K562 (cell line): Measurements from ENCODE around the gene ZNHIT2. TPM values are rescaled to one million over a fixed set of nuclear protein-coding genes. Genes with fewer than 3 reads are reported as not detected.

Source experiments
- ATAC-seq: fragments of 200-7000 bp; cut with Tn5 transposase; 3 replicates; pipeline ENCODE4 v1.9.1; 2020; ENCODE audit warnings: moderate library complexity
- BruUV-seq: library from RNA; stranded (reverse); fragments of 400-500 nt; replicated peaks from 2 replicates; lab custom pipeline; 2021; lab: Mats Ljungman, UMichigan
- CTCF ChIA-PET: fragments of 300-600 bp; formaldehyde crosslinking; extraction: SDS; loops from one replicate; lab custom pipeline; 2021; ENCODE audit warnings: low intra/inter-chr PET ratio; lab: Yijun Ruan, JAX
- POLR2A ChIA-PET: fragments of 300-600, 350-650 bp; sonication (Branson Sonifier 250); formaldehyde crosslinking; extraction: SDS; loops from one replicate; lab custom pipeline; 2021; ENCODE audit warnings: antibody characterized with exemption, inconsistent platforms; lab: Yijun Ruan, JAX
- DNase-seq, 4 experiments: peaks; one replicate each; pipeline versions ENCODE4 v3.0.0 to v3.0.0-alpha.2; 2011 to 2018; ENCODE audit warnings: low spot score in 3 of 4, mixed read lengths in 3 of 4; ENCODE audit errors: extremely low read depth in 1 of 4
- FAIRE-seq: peaks from 2 replicates; lab custom pipeline; 2011; peaks lifted over from hg19 to GRCh38; lab: Jason Lieb, UNC
- H2AFZ ChIP-seq: 2 replicates; pipeline ENCODE4 v1.6.0; 2011; ENCODE audit warnings: low read depth, low read length, control low read depth, inconsistent platforms
- H3K27ac ChIP-seq: fragments of 200-600 bp; 3 replicates; pipeline ENCODE4 v1.8.0; 2011; ENCODE audit warnings: low read depth, mild to moderate bottlenecking, control low read depth, inconsistent platforms, low read length, moderate library complexity, mixed read lengths; ENCODE audit errors: extremely low read depth
- H3K27me3 ChIP-seq, 2 experiments: fragments of 300-600 bp in 1 of 2; 2 replicates in 1 of 2; 3 replicates in 1 of 2; pipeline versions ENCODE4 v1.6.0 to v1.8.0; 2011; ENCODE audit warnings: inconsistent platforms in 2 of 2, low read length in 2 of 2, mild to moderate bottlenecking in 1 of 2, mixed read lengths in 1 of 2, moderate library complexity in 1 of 2; ENCODE audit not compliant: control insufficient read depth in 2 of 2, insufficient read depth in 2 of 2
- H3K36me3 ChIP-seq: fragments of 300-600 bp; 3 replicates; pipeline ENCODE4 v1.8.0; 2011; ENCODE audit warnings: mild to moderate bottlenecking, low read length, inconsistent platforms; ENCODE audit not compliant: control insufficient read depth, insufficient read depth
- H3K4me1 ChIP-seq, 2 experiments: fragments of 200-600 bp in 1 of 2; replicated peaks in 1 of 2; 2 replicates in 1 of 2; 3 replicates in 1 of 2; pipeline versions ENCODE4 v1.5.1 to v1.8.0; 2011; ENCODE audit warnings: inconsistent platforms in 2 of 2, low read length in 2 of 2, mild to moderate bottlenecking in 1 of 2, mixed read lengths in 1 of 2, moderate library complexity in 1 of 2; ENCODE audit not compliant: control insufficient read depth in 2 of 2, insufficient read depth in 2 of 2
- H3K4me2 ChIP-seq: 2 replicates; pipeline ENCODE4 v1.6.1; 2011; ENCODE audit warnings: low read length, control low read depth, inconsistent platforms, mixed read lengths; ENCODE audit not compliant: insufficient read depth
- H3K4me3 ChIP-seq: fragments of 200-600 bp; sonication (generic), shearing (Covaris generic); 2 replicates; pipeline ENCODE4 v1.5.1; 2016; ENCODE audit warnings: control low read depth, inconsistent platforms
- H3K79me2 ChIP-seq: fragments of 200-600 bp; 3 replicates; pipeline ENCODE4 v1.8.0; 2011; ENCODE audit warnings: low read length, inconsistent platforms; ENCODE audit not compliant: control insufficient read depth, insufficient read depth
- H3K9ac ChIP-seq, 2 experiments: 2 replicates each; pipeline versions ENCODE4 v1.6.0 to v1.6.1; 2011; ENCODE audit warnings: low read depth in 2 of 2, low read length in 2 of 2, control low read depth in 1 of 2, inconsistent platforms in 1 of 2, mild to moderate bottlenecking in 1 of 2, mixed read lengths in 1 of 2; ENCODE audit not compliant: insufficient read depth in 1 of 2
- H3K9me1 ChIP-seq: one replicate; pipeline ENCODE4 v1.6.0; 2011; ENCODE audit warnings: inconsistent platforms, mild to moderate bottlenecking, low read length, moderate library complexity; ENCODE audit not compliant: control insufficient read depth, insufficient read depth
- H3K9me3 ChIP-seq: replicated peaks from 2 replicates; pipeline ENCODE4 v1.5.1; 2011; ENCODE audit warnings: low read depth, low read length, inconsistent platforms; ENCODE audit not compliant: control insufficient read depth, insufficient read depth
- H4K20me1 ChIP-seq: replicated peaks from 2 replicates; pipeline ENCODE4 v1.6.1; 2011; ENCODE audit warnings: low read length, inconsistent platforms, mixed read lengths; ENCODE audit not compliant: control insufficient read depth, insufficient read depth
- DIDO1 ChIP-seq: fragments of 450-650 bp; IDR thresholded peaks from 2 replicates; pipeline ENCODE4 v1.6.1; 2016; ENCODE audit warnings: low read depth, missing biosample characterization, missing genetic modification characterization
- ETV5 ChIP-seq: sonication (generic); formaldehyde crosslinking; IDR thresholded peaks from 2 replicates; pipeline ENCODE4 v1.4.0; 2020; ENCODE audit warnings: low read depth, mild to moderate bottlenecking, missing genetic modification reagents
- GMEB1 ChIP-seq: fragments of 250-450 bp; sonication (Bioruptor Pico); IDR thresholded peaks from 2 replicates; pipeline ENCODE4 v1.4.0; 2020; ENCODE audit warnings: mild to moderate bottlenecking
- HNRNPK ChIP-seq: fragments of 200-400 bp; formaldehyde crosslinking; IDR thresholded peaks from one replicate; pipeline ENCODE4 v1.6.1; 2018; ENCODE audit warnings: mild to moderate bottlenecking, low read depth, low read length; ENCODE audit not compliant: poor library complexity, severe bottlenecking
- MYC ChIP-seq, 2 experiments: fragments of 250-450 bp in 1 of 2; sonication (Bioruptor Pico) in 1 of 2; IDR thresholded peaks; 2 replicates each; pipeline versions ENCODE4 v1.5.1 to v1.6.1; 2012 to 2021; ENCODE audit warnings: low read depth in 2 of 2, borderline replicate concordance in 1 of 2, improper control_type of control experiment in 1 of 2, low read length in 1 of 2, mild to moderate bottlenecking in 1 of 2, moderate library complexity in 1 of 2
- NRF1 ChIP-seq, 2 experiments: fragments of 450-650 bp; IDR thresholded peaks in 1 of 2; conservative IDR thresholded peaks in 1 of 2; 2 replicates each; pipeline ENCODE4 v1.6.1; 2014; ENCODE audit warnings: mild to moderate bottlenecking in 2 of 2
- PRDM10 ChIP-seq: fragments of 450-650 bp; IDR thresholded peaks from 2 replicates; pipeline ENCODE4 v1.6.1; 2018; ENCODE audit not compliant: partially characterized antibody
- SIN3A ChIP-seq, 2 experiments: fragments of 150-350 bp in 1 of 2; IDR thresholded peaks; 2 replicates each; pipeline ENCODE4 v1.6.1; 2011 to 2016; ENCODE audit warnings: borderline replicate concordance in 2 of 2, low read depth in 2 of 2, low read length in 2 of 2, mild to moderate bottlenecking in 2 of 2, moderate library complexity in 2 of 2; ENCODE audit not compliant: control insufficient read depth in 1 of 2
- SRF ChIP-seq, 2 experiments: fragments of 250-450, 450-650 bp in 1 of 2; sonication (Bioruptor Pico) in 1 of 2; sonication (generic) in 1 of 2; formaldehyde crosslinking; IDR thresholded peaks; 2 replicates each; pipeline versions ENCODE4 v1.5.0 to v1.5.1; 2020 to 2022; ENCODE audit warnings: mild to moderate bottlenecking in 1 of 2, missing genetic modification reagents in 1 of 2
- ZFP91 ChIP-seq: sonication (generic); formaldehyde crosslinking; IDR thresholded peaks from 2 replicates; pipeline ENCODE4 v1.8.0; 2022; ENCODE audit warnings: mild to moderate bottlenecking, missing genetic modification reagents
- WGBS: fragments of 100-300 bp; shearing (Covaris generic); methylation state at CpG from one replicate; pipeline ENCODE4 v1.1.6; 2016; ENCODE audit warnings: low coverage, mixed read lengths; ENCODE audit not compliant: insufficient coverage; ENCODE audit errors: missing lambda C conversion rate; 5-methylcytosine and 5-hydroxymethylcytosine counted together
- in situ Hi-C: fragments of 300-500 bp; cut with MboI; formaldehyde crosslinking; loops from 4 replicates; pipeline ENCODE4 v1.15.0; 2018; ENCODE audit warnings: inconsistent platforms, mixed read lengths
- intact Hi-C: fragments of 100-400 bp; cut with micrococcal nuclease; formaldehyde crosslinking; loops from 2 replicates; pipeline ENCODE4 v1.14.2; 2022
- polyA plus RNA-seq, 8 experiments: library from polyadenylated mRNA; depleted of rRNA in 4 of 8; stranded (reverse) in 5 of 8; unstranded in 3 of 8; fragments of >200 nt; fragmentation: Nextera tagmentation in 2 of 8; fragmentation: Illumina TruSeq in 1 of 8; extraction: Ambion mirVana in 2 of 8; extraction: Trizol in 1 of 8; gene quantifications; 2 replicates each; pipeline versions ENCODE4 v1.2.1 to v1.2.3, GENCODE V29; 2011 to 2014; ENCODE audit warnings: inconsistent platforms in 1 of 8, missing spikeins in 1 of 8
- total RNA-seq, 7 experiments: library from RNA; depleted of rRNA in 6 of 7; stranded (reverse); fragments of >200 nt in 6 of 7; fragmentation: Illumina TruSeq in 2 of 7; extraction: Trizol in 2 of 7; gene quantifications; 2 replicates each; pipeline versions ENCODE4 v1.2.1 to v1.2.3, GENCODE V29; 2011 to 2021; ENCODE audit warnings: low replicate concordance in 1 of 7

The ZNHIT2 gene
- total and polyA plus RNA-seq, 9 of the 15 experiments (the other 6 are each of a cell fraction or from before 2014, with no cell fraction given) = 0.08 to 39.0 (median 2.5) TPM

GRCh38 chr11:65132988-65133700 is 15.6 kb upstream of the ZNHIT2 start:
- Histone ChIP-seq H3K79me2 (peaks cover 41% of the 10 kb centered on the region), H3K36me3 (peaks cover 49% of the 10 kb centered on the region), H3K27me3 (no peaks in the 10 kb centered on the region; a peak in 1 of 5 replicates), H3K4me3 (peak overlapping the region; percentile 96), H3K4me2 (peak overlapping the region; percentile 98), H3K9me1 (peaks cover 4% of the 10 kb centered on the region), H4K20me1 (peaks cover 9% of the 10 kb centered on the region; the same call in 1 of the 2 replicates), H3K4me1 (peaks cover 21 to 49% of the 10 kb centered on the region in 2 experiments; a peak in 4 of 5 replicates), H3K9me3 (no peaks in the 10 kb centered on the region), H2AFZ (peak overlapping the region; percentile 7; the same call in 1 of the 2 replicates), H3K9ac (peak overlapping the region; percentile 98 to 99), H3K27ac (peak overlapping the region; percentile 98)
- FAIRE-seq = peak; percentile 81
- ChIA-PET CTCF (no interaction called here), POLR2A (interaction anchor here (0.6 to 8.4 kb wide), 6 partner anchors 13 to 136 kb away, joined by 3 to 182 read pairs (median 8); partner anchors contain the start of genes BATF2, FAU, MRPL49 and SPDYC)
- in situ Hi-C loops (no loop called here), intact Hi-C loops (no loop called here)
- BruUV-seq = no TSS peak
- DNase-seq = peak; percentile 71 to 81 (median 78)
- 37% methylated on average over 17 of the region's 18 CpGs for WGBS
- peak; percentile 55 for ATAC-seq
- TF ChIP-seq ZFP91 (CRISPR knock-in tag) = no peak
- peak; percentile 4 for TF ChIP-seq PRDM10
- no peak for TF ChIP-seq MYC (IDR thresholded peaks at IDR 0.05; ENCODE audit: low read depth, low read length)
- no peak for TF ChIP-seq MYC (CRISPR knock-in tag; IDR thresholded peaks at IDR 0.05; ENCODE audit: borderline replicate concordance, low read depth)
- peak in 1 of 2 experiments; percentile 46; a peak in 1 of 4 replicates for TF ChIP-seq SRF (CRISPR knock-in tag; IDR thresholded peaks at IDR 0.05)
- peak; percentile 49 to 54 for TF ChIP-seq NRF1 (conservative IDR thresholded peaks at IDR 0.05 in 1 of 2, IDR thresholded peaks at IDR 0.05 in 1 of 2)
- no peak for TF ChIP-seq HNRNPK
- TF ChIP-seq GMEB1 (CRISPR knock-in tag) = no peak
- TF ChIP-seq SIN3A (IDR thresholded peaks at IDR 0.05; ENCODE audit: borderline replicate concordance in 2 of 2, control insufficient read depth in 1 of 2, low read depth in 2 of 2, low read length in 2 of 2) = 0 out of 4 replicates have a peak, but pooled peaks of 1 of the 2 experiments have one; percentile 17
- 0 out of 2 replicates have a peak, but pooled peaks have one; percentile 44 for TF ChIP-seq ETV5 (CRISPR knock-in tag)
- TF ChIP-seq DIDO1 (tag) = no peak
